Caco-2 (cell line): ENCODE measurements around the gene TSC22D3. TPM values are rescaled to one million over a fixed set of nuclear protein-coding genes. Genes with fewer than 3 reads are reported as not detected.
"Not testable (repeated sequence)": the region's sequence is repeated elsewhere in the genome, so short reads cannot be mapped to it uniquely, and the experiment has no call there.

Experiments used
- BruUV-seq: library from RNA; stranded (reverse); fragments of 400-500 nt; replicated peaks from 2 replicates; lab custom pipeline; 2021; lab: Mats Ljungman, UMichigan
- CTCF ChIA-PET: fragments of 300-600 bp; sonication (Branson Sonifier 250); formaldehyde crosslinking; loops from one replicate; lab custom pipeline; 2022; ENCODE audit warnings: antibody characterized with exemption; lab: Charles Lee
- POLR2A ChIA-PET: fragments of 300-600 bp; sonication (Branson Sonifier 250); formaldehyde crosslinking; loops from one replicate; lab custom pipeline; 2022; ENCODE audit warnings: antibody characterized with exemption; lab: Charles Lee
- DNase-seq, 2 experiments: peaks; one replicate each; pipeline versions ENCODE4 v3.0.0 to v3.0.0-alpha.2; 2020 to 2022
- H3K27me3 ChIP-seq: replicated peaks from 2 replicates; pipeline ENCODE4 v1.6.0; 2011; ENCODE audit warnings: low read length; ENCODE audit not compliant: control insufficient read depth, insufficient read depth
- H3K36me3 ChIP-seq: 2 replicates; pipeline ENCODE4 v1.5.1; 2011; ENCODE audit warnings: low read length; ENCODE audit not compliant: control insufficient read depth, insufficient read depth
- H3K4me1 ChIP-seq: fragments of 250-450 bp; sonication (Bioruptor Pico); 2 replicates; pipeline ENCODE4 v1.5.1; 2020; ENCODE audit warnings: mild to moderate bottlenecking
- H3K4me3 ChIP-seq: 2 replicates; pipeline ENCODE4 v1.5.1; 2011; ENCODE audit warnings: low read depth, mild to moderate bottlenecking, control low read depth, low read length
- H3K9me3 ChIP-seq: fragments of 250-450 bp; sonication (Bioruptor Pico); 2 replicates; pipeline ENCODE4 v1.5.1; 2020; ENCODE audit warnings: mild to moderate bottlenecking, moderate library complexity
- H3K27ac Mint-ChIP-seq: one replicate; pipeline ENCODE4 v1.8.0; 2022; ENCODE audit warnings: mixed read lengths; ENCODE audit not compliant: unreplicated experiment
- H3K27me3 Mint-ChIP-seq: one replicate; pipeline ENCODE4 v1.8.0; 2022; ENCODE audit warnings: mixed read lengths; ENCODE audit not compliant: insufficient read depth, unreplicated experiment
- H3K36me3 Mint-ChIP-seq: one replicate; pipeline ENCODE4 v1.8.0; 2022; ENCODE audit warnings: mild to moderate bottlenecking, mixed read lengths; ENCODE audit not compliant: insufficient read depth, unreplicated experiment
- H3K4me1 Mint-ChIP-seq: one replicate; pipeline ENCODE4 v1.8.0; 2022; ENCODE audit warnings: low read depth, mixed read lengths; ENCODE audit not compliant: unreplicated experiment
- H3K4me3 Mint-ChIP-seq: one replicate; pipeline ENCODE4 v1.8.0; 2022; ENCODE audit warnings: mild to moderate bottlenecking, moderate library complexity, mixed read lengths; ENCODE audit not compliant: unreplicated experiment
- H3K9me3 Mint-ChIP-seq: one replicate; pipeline ENCODE4 v1.8.0; 2022; ENCODE audit warnings: mixed read lengths; ENCODE audit not compliant: unreplicated experiment
- intact Hi-C: fragments of 100-400 bp; cut with micrococcal nuclease; formaldehyde crosslinking; loops from one replicate; pipeline ENCODE4 v1.10.0; 2022; ENCODE audit not compliant: unreplicated experiment
- total RNA-seq: library from RNA; stranded (reverse); gene quantifications from 2 replicates; pipeline ENCODE4 v1.2.3, GENCODE V29; 2022
- TF ChIP-seq, protein P1 (sequence below), 2 experiments: fragments of 200-600 bp in 1 of 2; IDR thresholded peaks; 1 replicate in 1 of 2; 2 replicates in 1 of 2; pipeline versions ENCODE4 v1.5.1 to v1.8.0; 2011 to 2022; ENCODE audit warnings: antibody characterized with exemption in 1 of 2, control low read depth in 1 of 2, inconsistent platforms in 1 of 2, low read depth in 1 of 2, low read length in 1 of 2, mild to moderate bottlenecking in 1 of 2, moderate library complexity in 1 of 2; ENCODE audit not compliant: insufficient read depth in 1 of 2, severe bottlenecking in 1 of 2, unreplicated experiment in 1 of 2

Gene TSC22D3
- total RNA-seq, 1 experiment from 2014 or later = 2.2 TPM

DNA sequence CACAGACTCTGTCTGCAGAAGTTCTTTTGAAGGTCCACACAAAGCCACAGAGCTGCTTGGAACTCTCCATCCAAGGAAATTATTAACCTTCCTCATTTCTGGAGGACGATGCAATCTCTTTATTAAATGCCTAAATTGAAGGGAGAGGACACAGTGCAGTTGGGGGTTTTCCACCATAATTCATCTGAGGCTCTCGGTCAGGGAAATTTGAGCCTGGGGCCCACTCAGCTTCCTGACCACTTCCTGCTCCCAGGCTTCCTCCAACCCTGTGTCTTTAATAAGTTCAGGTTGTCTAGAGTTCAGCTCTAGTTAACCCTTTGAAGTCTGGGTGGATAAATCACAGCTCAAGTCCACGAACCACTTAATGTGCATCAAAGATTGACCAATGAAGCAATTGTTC lies 88.8 kb downstream of the TSC22D3 start:
- no peak for DNase-seq
- H3K36me3 ChIP-seq = no peaks in the 10 kb centered on the region
- no peaks in the 10 kb centered on the region for H3K4me1 ChIP-seq
- Mint-ChIP-seq H3K9me3 (no peaks in the 10 kb centered on the region), H3K36me3 (no peaks in the 10 kb centered on the region), H3K4me1 (no peaks in the 10 kb centered on the region), H3K27ac (no peak overlapping the region), H3K27me3 (no peaks in the 10 kb centered on the region), H3K4me3 (no peak overlapping the region)
- POLR2A ChIA-PET = no interaction called here
- TF ChIP-seq, protein P1, sequence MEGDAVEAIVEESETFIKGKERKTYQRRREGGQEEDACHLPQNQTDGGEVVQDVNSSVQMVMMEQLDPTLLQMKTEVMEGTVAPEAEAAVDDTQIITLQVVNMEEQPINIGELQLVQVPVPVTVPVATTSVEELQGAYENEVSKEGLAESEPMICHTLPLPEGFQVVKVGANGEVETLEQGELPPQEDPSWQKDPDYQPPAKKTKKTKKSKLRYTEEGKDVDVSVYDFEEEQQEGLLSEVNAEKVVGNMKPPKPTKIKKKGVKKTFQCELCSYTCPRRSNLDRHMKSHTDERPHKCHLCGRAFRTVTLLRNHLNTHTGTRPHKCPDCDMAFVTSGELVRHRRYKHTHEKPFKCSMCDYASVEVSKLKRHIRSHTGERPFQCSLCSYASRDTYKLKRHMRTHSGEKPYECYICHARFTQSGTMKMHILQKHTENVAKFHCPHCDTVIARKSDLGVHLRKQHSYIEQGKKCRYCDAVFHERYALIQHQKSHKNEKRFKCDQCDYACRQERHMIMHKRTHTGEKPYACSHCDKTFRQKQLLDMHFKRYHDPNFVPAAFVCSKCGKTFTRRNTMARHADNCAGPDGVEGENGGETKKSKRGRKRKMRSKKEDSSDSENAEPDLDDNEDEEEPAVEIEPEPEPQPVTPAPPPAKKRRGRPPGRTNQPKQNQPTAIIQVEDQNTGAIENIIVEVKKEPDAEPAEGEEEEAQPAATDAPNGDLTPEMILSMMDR (IDR thresholded peaks at IDR 0.05; ENCODE audit: insufficient read depth in 1 of 2, low read depth in 1 of 2, low read length in 1 of 2, severe bottlenecking in 1 of 2, unreplicated experiment in 1 of 2) = no peak
- no peak overlapping the region for H3K4me3 ChIP-seq
- intact Hi-C loops = no loop called here
- CTCF ChIA-PET = no interaction called here
- no peaks in the 10 kb centered on the region for H3K27me3 ChIP-seq
- no peaks in the 10 kb centered on the region for H3K9me3 ChIP-seq
- BruUV-seq = no TSS peak

DNA sequence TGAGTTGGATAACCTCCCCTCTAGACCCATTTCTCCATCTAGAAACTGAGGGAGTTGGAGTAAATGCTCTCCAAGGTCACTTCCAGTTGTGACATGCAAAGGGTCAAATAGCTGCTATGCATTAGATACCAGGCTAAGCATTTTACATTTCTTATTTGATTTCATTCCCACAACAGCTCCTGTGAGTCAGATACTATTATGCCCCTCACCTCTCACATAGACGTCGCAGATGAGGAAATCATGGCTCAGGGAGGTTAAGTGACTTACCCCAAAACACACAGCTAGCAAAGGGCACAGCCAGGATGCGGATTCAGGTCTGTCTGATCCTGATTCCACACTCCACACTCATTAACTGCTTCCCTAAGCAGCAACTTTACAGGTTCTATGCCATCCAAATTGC lies 89.6 kb downstream of the TSC22D3 start:
- ChIA-PET CTCF (no interaction called here), POLR2A (no interaction called here)
- H3K27me3 Mint-ChIP-seq = no peaks in the 10 kb centered on the region
- no peak overlapping the region for H3K4me3 ChIP-seq
- TF ChIP-seq, protein P1 (IDR thresholded peaks at IDR 0.05; ENCODE audit: insufficient read depth in 1 of 2, low read depth in 1 of 2, low read length in 1 of 2, severe bottlenecking in 1 of 2, unreplicated experiment in 1 of 2) = no peak
- no peak overlapping the region for H3K4me3 Mint-ChIP-seq
- H3K4me1 Mint-ChIP-seq = no peaks in the 10 kb centered on the region
- H3K27ac Mint-ChIP-seq = no peak overlapping the region
- no peaks in the 10 kb centered on the region for H3K4me1 ChIP-seq
- H3K27me3 ChIP-seq = no peaks in the 10 kb centered on the region
- H3K36me3 Mint-ChIP-seq = no peaks in the 10 kb centered on the region
- H3K9me3 ChIP-seq = no peaks in the 10 kb centered on the region
- intact Hi-C loops = no loop called here
- H3K9me3 Mint-ChIP-seq = no peaks in the 10 kb centered on the region
- BruUV-seq = no TSS peak
- no peak for DNase-seq
- H3K36me3 ChIP-seq = no peaks in the 10 kb centered on the region

DNA sequence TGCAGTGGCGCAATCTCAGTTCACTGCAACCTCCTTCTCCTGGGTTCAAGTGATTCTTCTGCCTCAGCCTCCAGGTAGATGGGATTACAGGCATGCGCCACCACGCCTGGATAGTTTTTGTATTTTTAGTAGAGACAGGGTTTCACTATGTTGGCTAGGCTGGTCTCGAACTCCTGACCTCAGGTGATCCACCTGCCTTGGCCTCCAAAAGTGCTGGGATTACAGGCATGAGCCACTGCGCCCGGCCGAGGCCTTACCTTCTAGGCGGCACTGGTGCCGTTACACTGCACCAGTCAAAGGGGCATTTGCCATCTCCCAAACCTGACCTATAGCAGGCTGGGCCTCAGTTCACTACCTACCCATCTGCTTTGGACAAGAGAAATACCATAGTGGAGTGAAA lies 90.0 kb downstream of the TSC22D3 start:
- DNase-seq, H3K9me3 ChIP-seq, H3K4me1 Mint-ChIP-seq, H3K27me3 Mint-ChIP-seq, H3K27me3 ChIP-seq, H3K4me3 Mint-ChIP-seq, H3K9me3 Mint-ChIP-seq, intact Hi-C loops, H3K36me3 Mint-ChIP-seq, CTCF ChIA-PET, H3K36me3 ChIP-seq, H3K4me1 ChIP-seq, H3K4me3 ChIP-seq, H3K27ac Mint-ChIP-seq, POLR2A ChIA-PET, BruUV-seq: not testable (repeated sequence)

DNA sequence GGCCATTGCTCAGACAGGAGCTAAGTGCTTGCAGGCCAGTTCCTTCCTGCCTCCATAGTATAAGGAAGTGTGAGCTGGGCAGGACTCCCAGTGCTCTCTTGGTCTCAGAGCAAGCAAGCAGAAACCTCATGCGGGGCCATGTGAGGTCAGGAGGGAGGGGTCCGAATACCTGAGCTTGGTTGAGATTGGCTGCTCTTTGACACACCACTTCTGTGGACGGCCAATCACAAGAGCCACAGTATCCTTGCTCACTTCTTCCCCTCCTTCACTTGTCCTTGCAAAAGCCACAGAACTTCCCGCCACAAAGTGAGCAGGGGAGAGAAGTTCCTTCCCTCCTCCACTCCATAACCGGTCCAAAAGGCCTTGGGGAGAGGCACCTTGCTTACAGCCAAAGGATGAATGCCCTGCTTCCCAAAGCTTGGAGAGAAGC lies 90.6 kb downstream of the TSC22D3 start:
- Mint-ChIP-seq H3K36me3 (no peaks in the 10 kb centered on the region), H3K4me1 (no peaks in the 10 kb centered on the region), H3K27ac (no peak overlapping the region), H3K9me3 (no peaks in the 10 kb centered on the region), H3K4me3 (no peak overlapping the region), H3K27me3 (no peaks in the 10 kb centered on the region)
- peak; percentile 10 to 58 for DNase-seq
- Histone ChIP-seq H3K36me3 (no peaks in the 10 kb centered on the region), H3K9me3 (no peaks in the 10 kb centered on the region), H3K27me3 (no peaks in the 10 kb centered on the region), H3K4me1 (no peaks in the 10 kb centered on the region), H3K4me3 (no peak overlapping the region)
- intact Hi-C loops = no loop called here
- ChIA-PET POLR2A (no interaction called here), CTCF (no interaction called here)
- BruUV-seq = no TSS peak
- TF ChIP-seq, protein P1 (IDR thresholded peaks at IDR 0.05; ENCODE audit: insufficient read depth in 1 of 2, low read depth in 1 of 2, low read length in 1 of 2, severe bottlenecking in 1 of 2, unreplicated experiment in 1 of 2) = no peak
